ENCODE data around the gene CTSA.

GRCh38 chr20:45938727-45939438, 47.7 kb downstream of the CTSA start:
- TF ChIP-seq GATA2 (IDR thresholded peaks at IDR 0.05; ENCODE audit: low read depth, low read length) (no peak), GATA3 (IDR thresholded peaks at IDR 0.05; ENCODE audit: low read depth, low read length) (no peak)
